GM19240 (cell line): Measurements from ENCODE around the gene UFSP2.

Experiments used
- DNase-seq: peaks from one replicate; pipeline ENCODE4 v3.0.0; 2011; ENCODE audit warnings: low spot score; ENCODE audit not compliant: insufficient read length

Gene UFSP2

GRCh38 chr4:185357211-185357610 is 68.6 kb downstream of the UFSP2 start:
- no peak for DNase-seq

- DNase-seq: no peak
Measured at GRCh38 chr4:185352741-185353140, 73.0 kb downstream of the UFSP2 start.

GRCh38 chr4:185352202-185352601 is 73.6 kb downstream of the UFSP2 start:
- no peak for DNase-seq

GRCh38 chr4:185351691-185352090 is 74.1 kb downstream of the UFSP2 start:
- DNase-seq: no peak
